Adrenal gland (tissue), 5 donors: ENCODE results near the gene KIAA1614.

Experiments
- POLR2A ChIP-seq, 2 donors: fragments of 450-650 bp; IDR thresholded peaks; one replicate each; pipeline ENCODE4 v1.6.1; 2017; ENCODE audit warnings: antibody characterized with exemption in 2 of 2, mild to moderate bottlenecking in 2 of 2, moderate library complexity in 1 of 2
- TF ChIP-seq, protein P1 (sequence below), 6 experiments: fragments of 450-650 bp in 4 of 6; fragments of 200-600 bp in 2 of 6; sonication (generic) in 1 of 6; IDR thresholded peaks; 1 replicate in 5 of 6; 2 replicates in 1 of 6; pipeline versions ENCODE4 v1.5.1 to v1.8.0; 2016 to 2021; ENCODE audit warnings: antibody characterized with exemption in 6 of 6, mild to moderate bottlenecking in 2 of 6, moderate library complexity in 1 of 6
- donor health status: DM: no; HTN: no; CAD: no.

DNA sequence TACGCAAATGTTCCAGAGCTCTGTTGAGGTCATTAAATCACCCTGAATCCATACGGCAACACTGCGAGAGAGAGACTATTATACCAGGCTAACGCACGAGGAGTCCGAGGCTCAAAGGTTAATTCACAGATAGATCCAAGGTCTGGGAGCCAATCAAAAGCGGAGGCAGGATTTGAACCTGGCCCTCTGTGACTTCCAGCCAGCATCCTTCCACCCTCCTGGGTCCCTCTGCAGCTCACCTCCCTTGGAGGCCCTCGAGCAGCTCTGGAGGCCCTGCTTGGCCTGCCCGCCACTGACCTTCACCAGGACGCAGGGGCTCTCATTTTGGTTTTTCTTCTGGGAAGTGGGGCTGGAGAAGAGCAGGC, 42.1 kb downstream of the KIAA1614 start:
- TF ChIP-seq, protein P1, sequence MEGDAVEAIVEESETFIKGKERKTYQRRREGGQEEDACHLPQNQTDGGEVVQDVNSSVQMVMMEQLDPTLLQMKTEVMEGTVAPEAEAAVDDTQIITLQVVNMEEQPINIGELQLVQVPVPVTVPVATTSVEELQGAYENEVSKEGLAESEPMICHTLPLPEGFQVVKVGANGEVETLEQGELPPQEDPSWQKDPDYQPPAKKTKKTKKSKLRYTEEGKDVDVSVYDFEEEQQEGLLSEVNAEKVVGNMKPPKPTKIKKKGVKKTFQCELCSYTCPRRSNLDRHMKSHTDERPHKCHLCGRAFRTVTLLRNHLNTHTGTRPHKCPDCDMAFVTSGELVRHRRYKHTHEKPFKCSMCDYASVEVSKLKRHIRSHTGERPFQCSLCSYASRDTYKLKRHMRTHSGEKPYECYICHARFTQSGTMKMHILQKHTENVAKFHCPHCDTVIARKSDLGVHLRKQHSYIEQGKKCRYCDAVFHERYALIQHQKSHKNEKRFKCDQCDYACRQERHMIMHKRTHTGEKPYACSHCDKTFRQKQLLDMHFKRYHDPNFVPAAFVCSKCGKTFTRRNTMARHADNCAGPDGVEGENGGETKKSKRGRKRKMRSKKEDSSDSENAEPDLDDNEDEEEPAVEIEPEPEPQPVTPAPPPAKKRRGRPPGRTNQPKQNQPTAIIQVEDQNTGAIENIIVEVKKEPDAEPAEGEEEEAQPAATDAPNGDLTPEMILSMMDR (IDR thresholded peaks at IDR 0.05) = no peak
- no peak for TF ChIP-seq POLR2A (IDR thresholded peaks at IDR 0.05)
